ENCODE data around the gene TMA7. TPM values are rescaled to one million over a fixed set of nuclear protein-coding genes. Genes with fewer than 3 reads are reported as not detected.

TMA7 gene
- total RNA-seq, 4 donors from 2014 or later, result 115 to 279 (median 192) TPM

DNA sequence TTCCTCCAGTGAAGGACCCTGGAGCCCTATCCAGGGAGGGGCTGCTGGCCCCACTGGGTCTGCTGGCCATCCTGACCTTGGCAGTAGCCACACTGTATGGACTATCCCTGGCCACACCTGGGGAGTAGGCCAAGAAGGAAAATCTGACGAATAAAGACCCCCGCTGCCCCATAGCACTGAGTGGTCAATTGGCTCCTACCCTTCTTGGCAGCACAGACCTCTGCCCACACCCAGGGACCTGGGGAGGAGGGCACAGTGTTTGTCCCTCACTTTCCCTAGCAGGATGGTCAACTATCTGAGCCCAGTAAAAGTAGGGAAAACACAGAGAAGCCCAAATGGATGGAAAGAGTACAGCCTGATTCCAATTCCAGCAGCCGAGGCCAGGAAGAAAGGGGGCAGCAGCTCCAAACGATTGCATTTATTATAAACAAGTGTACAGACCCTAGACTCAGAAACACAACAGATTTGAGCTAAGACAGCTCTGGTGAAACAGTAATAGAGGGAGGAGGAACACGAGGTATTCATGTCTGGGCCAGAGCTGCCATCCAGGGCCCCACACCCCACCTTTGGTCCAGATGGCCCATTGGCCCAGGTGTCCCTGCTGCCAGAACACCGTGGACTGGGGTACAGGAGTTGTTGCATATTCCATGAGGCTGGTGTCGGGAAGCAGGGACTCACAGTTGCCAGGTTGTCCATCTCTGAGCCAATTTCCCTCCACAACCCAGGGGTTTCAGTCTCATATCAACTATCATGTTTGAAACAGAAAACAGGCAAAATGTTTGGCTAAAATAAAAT, 27.6 kb downstream of the TMA7 start:
- Histone ChIP-seq H3K36me3 (no peaks in the 10 kb centered on the region), H3K27ac (peak overlapping the region; percentile 96 to 100 (median 99)), H3K27me3 (no peaks in the 10 kb centered on the region), H3K4me3 (peak overlapping the region in 1 of 4 donors; percentile 52), H3K9me3 (no peaks in the 10 kb centered on the region), H3K4me1 (peaks cover 56 to 77% (median 67%) of the 10 kb centered on the region in 4 donors)
- intact Hi-C loops (cut with DNase I; ENCODE audit: low total_unique reads) (no loop called here), in situ Hi-C loops (cut with MboI; ENCODE audit: low pct_ligation_motif_present in 1 of 4, low pct_unique_long_range_greater_than_20kb in 1 of 4, low sequenced_read_pairs in 3 of 4) (loop anchor here in 1 of 4 donors (10.0 kb wide), 1 partner anchor 77 kb away; no protein-coding TSS in a partner anchor)
- TF ChIP-seq, protein P1, sequence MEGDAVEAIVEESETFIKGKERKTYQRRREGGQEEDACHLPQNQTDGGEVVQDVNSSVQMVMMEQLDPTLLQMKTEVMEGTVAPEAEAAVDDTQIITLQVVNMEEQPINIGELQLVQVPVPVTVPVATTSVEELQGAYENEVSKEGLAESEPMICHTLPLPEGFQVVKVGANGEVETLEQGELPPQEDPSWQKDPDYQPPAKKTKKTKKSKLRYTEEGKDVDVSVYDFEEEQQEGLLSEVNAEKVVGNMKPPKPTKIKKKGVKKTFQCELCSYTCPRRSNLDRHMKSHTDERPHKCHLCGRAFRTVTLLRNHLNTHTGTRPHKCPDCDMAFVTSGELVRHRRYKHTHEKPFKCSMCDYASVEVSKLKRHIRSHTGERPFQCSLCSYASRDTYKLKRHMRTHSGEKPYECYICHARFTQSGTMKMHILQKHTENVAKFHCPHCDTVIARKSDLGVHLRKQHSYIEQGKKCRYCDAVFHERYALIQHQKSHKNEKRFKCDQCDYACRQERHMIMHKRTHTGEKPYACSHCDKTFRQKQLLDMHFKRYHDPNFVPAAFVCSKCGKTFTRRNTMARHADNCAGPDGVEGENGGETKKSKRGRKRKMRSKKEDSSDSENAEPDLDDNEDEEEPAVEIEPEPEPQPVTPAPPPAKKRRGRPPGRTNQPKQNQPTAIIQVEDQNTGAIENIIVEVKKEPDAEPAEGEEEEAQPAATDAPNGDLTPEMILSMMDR (IDR thresholded peaks at IDR 0.05), result no peak
- TF ChIP-seq POLR2AphosphoS5 (IDR thresholded peaks at IDR 0.05) (no peak), POLR2A (IDR thresholded peaks at IDR 0.05) (no peak), EP300 (IDR thresholded peaks at IDR 0.05; ENCODE audit: low read depth) (no peak)
- no peak for DNase-seq
- WGBS, 2 donors (ENCODE audit: low coverage in 1 of 2), result 53 to 61% methylated on average over 4 to 7 of the region's 7 CpGs

DNA sequence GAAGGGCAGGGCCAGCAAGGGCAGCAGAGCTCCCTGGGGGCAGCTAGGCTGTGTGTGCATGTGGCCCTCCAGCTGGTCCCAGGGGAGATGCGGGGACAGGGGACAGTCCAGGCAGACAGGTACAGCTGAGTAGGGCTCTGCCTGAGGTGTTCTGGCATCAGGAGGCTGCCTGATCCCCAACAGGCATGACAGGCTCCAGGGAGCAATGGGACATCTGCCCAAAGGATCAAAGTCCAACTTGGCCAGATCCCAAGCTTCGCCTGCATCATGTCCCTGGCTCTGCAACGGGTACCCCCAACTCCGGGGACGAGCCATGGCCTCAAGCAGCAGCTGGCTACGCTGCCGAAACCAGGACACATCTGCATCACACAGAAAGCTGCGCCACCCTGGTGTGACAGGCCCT, 28.3 kb downstream of the TMA7 start:
- 35% methylated on average over 6 of the region's 8 CpGs; no CpG with 5 or more reads in 1 of the 2 donors for WGBS, 2 donors (ENCODE audit: low coverage in 1 of 2)
- TF ChIP-seq POLR2A (IDR thresholded peaks at IDR 0.05) (no peak), POLR2AphosphoS5 (IDR thresholded peaks at IDR 0.05) (peak in 1 of 3 donors; percentile 7), EP300 (IDR thresholded peaks at IDR 0.05; ENCODE audit: low read depth) (no peak)
- TF ChIP-seq, protein P1 (IDR thresholded peaks at IDR 0.05), result no peak
- Histone ChIP-seq H3K4me3 (no peak overlapping the region), H3K27me3 (no peaks in the 10 kb centered on the region), H3K27ac (peak overlapping the region; percentile 96 to 100 (median 99)), H3K36me3 (no peaks in the 10 kb centered on the region), H3K4me1 (peaks cover 58 to 80% (median 71%) of the 10 kb centered on the region in 4 donors), H3K9me3 (no peaks in the 10 kb centered on the region)
- intact Hi-C loops (cut with DNase I; ENCODE audit: low total_unique reads) (no loop called here), in situ Hi-C loops (cut with MboI; ENCODE audit: low pct_ligation_motif_present in 1 of 4, low pct_unique_long_range_greater_than_20kb in 1 of 4, low sequenced_read_pairs in 3 of 4) (loop anchor here in 1 of 4 donors (10.0 kb wide), 1 partner anchor 76 kb away; no protein-coding TSS in a partner anchor)
- DNase-seq, result peak; percentile 66

DNA sequence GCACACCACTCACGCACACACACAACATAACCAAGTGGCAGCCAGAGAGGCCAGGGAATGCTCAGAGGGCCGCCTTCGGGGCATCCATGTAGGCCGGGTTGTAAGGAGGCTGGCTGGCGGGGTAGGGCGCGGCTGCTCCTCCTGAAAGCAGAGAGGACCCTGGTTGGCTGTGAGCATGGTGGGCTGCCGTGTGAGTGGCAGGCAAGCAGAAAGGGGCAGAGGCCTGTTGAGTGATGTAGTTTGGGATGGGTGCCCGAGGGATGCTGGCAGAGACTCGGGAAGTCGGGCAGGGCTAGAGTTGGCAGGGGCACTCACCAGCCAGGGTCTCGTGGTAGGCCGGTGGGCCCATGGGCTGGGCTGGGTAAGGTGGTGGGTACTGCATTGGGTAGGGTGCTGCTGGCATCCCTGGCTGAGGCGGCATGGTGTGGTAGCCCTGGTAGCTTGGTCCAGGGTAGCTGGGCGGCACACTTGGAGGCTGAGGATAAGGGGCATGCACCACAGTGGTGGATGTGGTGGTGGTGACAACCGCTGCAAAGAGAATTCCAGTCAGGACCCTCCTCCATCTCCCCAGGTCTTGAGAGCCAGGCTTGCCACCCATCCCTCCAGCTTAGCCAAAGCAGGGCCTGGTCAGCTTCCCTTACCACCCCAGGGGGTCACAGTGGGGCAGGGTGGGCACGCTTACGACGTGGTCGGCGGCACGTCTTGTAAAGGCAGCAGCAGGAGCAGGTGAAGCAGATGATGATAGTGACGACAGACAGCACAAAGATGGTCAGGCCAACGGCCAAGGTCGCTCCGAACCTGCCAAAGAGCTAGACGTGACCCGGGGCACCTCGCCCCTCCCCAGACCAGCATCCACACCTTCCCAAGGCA, 29.2 kb downstream of the TMA7 start:
- 82 to 83% methylated on average over 3 to 29 of the region's 29 CpGs for WGBS, 2 donors (ENCODE audit: low coverage in 1 of 2)
- no peak overlapping the region for H3K4me3 ChIP-seq
- no peaks in the 10 kb centered on the region for H3K36me3 ChIP-seq
- DNase-seq, result no peak
- H3K4me1 ChIP-seq, result peaks cover 61 to 83% (median 76%) of the 10 kb centered on the region in 4 donors
- peak overlapping the region; percentile 96 to 100 (median 99) for H3K27ac ChIP-seq
- H3K27me3 ChIP-seq, result no peaks in the 10 kb centered on the region
- in situ Hi-C loops (cut with MboI; ENCODE audit: low pct_ligation_motif_present in 1 of 4, low pct_unique_long_range_greater_than_20kb in 1 of 4, low sequenced_read_pairs in 3 of 4) (loop anchor here in 1 of 4 donors (10.0 kb wide), 1 partner anchor 76 kb away; no protein-coding TSS in a partner anchor), intact Hi-C loops (cut with DNase I; ENCODE audit: low total_unique reads) (no loop called here)
- TF ChIP-seq, protein P1 (IDR thresholded peaks at IDR 0.05), result no peak
- no peak for TF ChIP-seq EP300 (IDR thresholded peaks at IDR 0.05; ENCODE audit: low read depth)
- TF ChIP-seq POLR2AphosphoS5 (IDR thresholded peaks at IDR 0.05), result no peak
- TF ChIP-seq POLR2A (IDR thresholded peaks at IDR 0.05), result no peak
- H3K9me3 ChIP-seq, result no peaks in the 10 kb centered on the region

DNA sequence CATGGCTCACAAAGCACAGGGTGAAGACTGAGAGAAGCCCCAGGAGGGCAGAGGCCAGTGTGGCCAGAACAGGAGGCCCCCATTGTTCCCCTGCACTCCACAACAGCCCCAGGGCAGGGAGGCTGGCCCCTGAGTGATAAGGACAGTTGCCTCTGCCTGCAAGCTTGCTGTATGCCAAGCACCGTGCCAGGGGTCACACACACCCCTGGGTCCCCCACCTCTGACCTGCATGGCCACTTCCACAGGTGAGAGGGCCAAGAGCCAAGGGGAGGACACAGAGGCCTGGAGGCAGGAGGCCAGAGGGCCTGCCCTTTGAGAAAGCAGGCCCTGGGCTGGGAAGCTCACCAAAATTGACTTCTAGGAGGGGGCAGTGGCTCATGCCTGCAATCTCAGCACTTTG, 30.2 kb downstream of the TMA7 start:
- in situ Hi-C loops (cut with MboI; ENCODE audit: low pct_ligation_motif_present in 1 of 4, low pct_unique_long_range_greater_than_20kb in 1 of 4, low sequenced_read_pairs in 3 of 4) (no loop called here), intact Hi-C loops (cut with DNase I; ENCODE audit: low total_unique reads) (no loop called here)
- Histone ChIP-seq H3K36me3 (no peaks in the 10 kb centered on the region), H3K9me3 (no peaks in the 10 kb centered on the region), H3K4me1 (peaks cover 57 to 75% (median 70%) of the 10 kb centered on the region in 4 donors), H3K4me3 (no peak overlapping the region), H3K27ac (peak overlapping the region; percentile 9 to 95 (median 16)), H3K27me3 (no peaks in the 10 kb centered on the region)
- no peak for TF ChIP-seq POLR2AphosphoS5 (IDR thresholded peaks at IDR 0.05)
- TF ChIP-seq, protein P1 (IDR thresholded peaks at IDR 0.05), result no peak
- TF ChIP-seq EP300 (IDR thresholded peaks at IDR 0.05; ENCODE audit: low read depth), result no peak
- TF ChIP-seq POLR2A (IDR thresholded peaks at IDR 0.05), result no peak
- 69% methylated on average over 1 of the region's 1 CpG; no CpG with 5 or more reads in 1 of the 2 donors for WGBS, 2 donors (ENCODE audit: low coverage in 1 of 2)
- no peak for DNase-seq
